Peyer's patch (tissue), 4 donors: ENCODE data around the gene F2RL1.

Experiments
- POLR2A ChIP-seq, 2 donors: fragments of 450-650 bp; IDR thresholded peaks; one replicate each; pipeline ENCODE4 v1.5.1; 2017; ENCODE audit warnings: antibody characterized with exemption in 2 of 2, mild to moderate bottlenecking in 2 of 2, moderate library complexity in 2 of 2
- TF ChIP-seq, protein P1 (sequence below), 6 experiments: fragments of 450-650 bp in 4 of 6; fragments of 200-600 bp in 2 of 6; sonication (generic) in 1 of 6; IDR thresholded peaks; one replicate each; pipeline ENCODE4 v1.5.1; 2017 to 2019; ENCODE audit warnings: antibody characterized with exemption in 6 of 6, mild to moderate bottlenecking in 3 of 6, moderate library complexity in 1 of 6

DNA sequence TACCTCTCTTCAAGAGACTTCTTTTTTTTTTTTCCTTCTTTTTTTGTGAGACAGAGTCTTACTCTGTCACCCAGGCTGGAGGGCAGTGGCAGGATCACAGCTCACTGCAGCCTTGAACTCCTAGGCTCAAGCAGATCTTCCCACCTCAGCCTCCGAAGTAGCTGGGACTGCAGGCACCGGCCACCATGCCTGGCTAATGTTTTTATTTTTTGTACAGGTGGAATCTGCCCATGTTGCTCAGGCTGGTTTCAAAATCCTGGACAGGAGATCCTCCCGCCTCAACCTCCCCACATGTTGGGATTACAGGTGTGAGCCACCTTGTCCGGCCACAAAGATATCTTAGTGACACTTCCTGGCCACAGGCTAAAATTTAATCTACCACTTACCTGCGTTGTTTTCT is 42.9 kb upstream of the F2RL1 start:
- TF ChIP-seq, protein P1, sequence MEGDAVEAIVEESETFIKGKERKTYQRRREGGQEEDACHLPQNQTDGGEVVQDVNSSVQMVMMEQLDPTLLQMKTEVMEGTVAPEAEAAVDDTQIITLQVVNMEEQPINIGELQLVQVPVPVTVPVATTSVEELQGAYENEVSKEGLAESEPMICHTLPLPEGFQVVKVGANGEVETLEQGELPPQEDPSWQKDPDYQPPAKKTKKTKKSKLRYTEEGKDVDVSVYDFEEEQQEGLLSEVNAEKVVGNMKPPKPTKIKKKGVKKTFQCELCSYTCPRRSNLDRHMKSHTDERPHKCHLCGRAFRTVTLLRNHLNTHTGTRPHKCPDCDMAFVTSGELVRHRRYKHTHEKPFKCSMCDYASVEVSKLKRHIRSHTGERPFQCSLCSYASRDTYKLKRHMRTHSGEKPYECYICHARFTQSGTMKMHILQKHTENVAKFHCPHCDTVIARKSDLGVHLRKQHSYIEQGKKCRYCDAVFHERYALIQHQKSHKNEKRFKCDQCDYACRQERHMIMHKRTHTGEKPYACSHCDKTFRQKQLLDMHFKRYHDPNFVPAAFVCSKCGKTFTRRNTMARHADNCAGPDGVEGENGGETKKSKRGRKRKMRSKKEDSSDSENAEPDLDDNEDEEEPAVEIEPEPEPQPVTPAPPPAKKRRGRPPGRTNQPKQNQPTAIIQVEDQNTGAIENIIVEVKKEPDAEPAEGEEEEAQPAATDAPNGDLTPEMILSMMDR (IDR thresholded peaks at IDR 0.05) = no peak
- no peak for TF ChIP-seq POLR2A (IDR thresholded peaks at IDR 0.05)
